H9 (cell line): ENCODE results near the gene UQCRC2. TPM values are rescaled to one million over a fixed set of nuclear protein-coding genes. Genes with fewer than 3 reads are reported as not detected.

ENCODE experiments used
- DNase-seq: peaks from one replicate; pipeline ENCODE4 v3.0.0-alpha.2; 2017
- H2AFZ ChIP-seq: one replicate; pipeline ENCODE4 v1.6.1; 2013; ENCODE audit warnings: mild to moderate bottlenecking, low read length, control low read depth, moderate library complexity
- H2AK5ac ChIP-seq: 2 replicates; pipeline ENCODE4 v1.6.1; 2013; ENCODE audit warnings: low read length, control low read depth, mixed read lengths; ENCODE audit not compliant: insufficient read length
- H2BK120ac ChIP-seq: one replicate; pipeline ENCODE4 v1.6.1; 2013; ENCODE audit warnings: low read depth, mild to moderate bottlenecking, low read length, control low read depth, inconsistent platforms; ENCODE audit not compliant: poor library complexity, severe bottlenecking
- H2BK12ac ChIP-seq: 2 replicates; pipeline ENCODE4 v1.6.1; 2013; ENCODE audit warnings: low read length, control low read depth, mixed read lengths, low read depth; ENCODE audit not compliant: insufficient read length
- H2BK15ac ChIP-seq: 2 replicates; pipeline ENCODE4 v1.6.1; 2013; ENCODE audit warnings: low read depth, low read length, control low read depth
- H2BK20ac ChIP-seq: one replicate; pipeline ENCODE4 v1.6.1; 2013; ENCODE audit warnings: low read depth, mild to moderate bottlenecking, low read length, control low read depth, inconsistent platforms; ENCODE audit not compliant: poor library complexity, severe bottlenecking
- H2BK5ac ChIP-seq: 2 replicates; pipeline ENCODE4 v1.6.1; 2013; ENCODE audit warnings: low read length, control low read depth, mixed read lengths; ENCODE audit not compliant: insufficient read length
- H3K14ac ChIP-seq: 2 replicates; pipeline ENCODE4 v1.6.1; 2013; ENCODE audit warnings: low read length, control low read depth; ENCODE audit not compliant: insufficient read depth
- H3K18ac ChIP-seq: 2 replicates; pipeline ENCODE4 v1.6.1; 2013; ENCODE audit warnings: low read depth, mild to moderate bottlenecking, mixed read lengths, low read length, control low read depth; ENCODE audit not compliant: insufficient read length
- H3K23ac ChIP-seq: 2 replicates; pipeline ENCODE4 v1.6.1; 2013; ENCODE audit warnings: low read length, control low read depth, mixed read lengths, low read depth; ENCODE audit not compliant: insufficient read length
- H3K23me2 ChIP-seq: 2 replicates; pipeline ENCODE4 v1.6.1; 2013; ENCODE audit warnings: low read depth, mild to moderate bottlenecking, mixed read lengths, low read length, control low read depth; ENCODE audit not compliant: insufficient read length, poor library complexity, severe bottlenecking
- H3K27ac ChIP-seq: 2 replicates; pipeline ENCODE4 v1.5.1; 2013; ENCODE audit warnings: low read length, control low read depth, mixed read lengths, low read depth; ENCODE audit not compliant: insufficient read length
- H3K27me3 ChIP-seq: 2 replicates; pipeline ENCODE4 v1.6.1; 2013; ENCODE audit warnings: low read length, control low read depth, inconsistent platforms; ENCODE audit not compliant: insufficient read depth
- H3K4ac ChIP-seq: 2 replicates; pipeline ENCODE4 v1.6.1; 2013; ENCODE audit warnings: low read depth, mild to moderate bottlenecking, control low read depth, inconsistent platforms, low read length, moderate library complexity
- H3K4me1 ChIP-seq: 2 replicates; pipeline ENCODE4 v1.6.1; 2013; ENCODE audit warnings: low read length, control low read depth, inconsistent platforms; ENCODE audit not compliant: insufficient read depth
- H3K4me2 ChIP-seq: 2 replicates; pipeline ENCODE4 v1.6.1; 2013; ENCODE audit warnings: low read length, control low read depth, mixed read lengths; ENCODE audit not compliant: insufficient read length, insufficient read depth
- H3K56ac ChIP-seq: 2 replicates; pipeline ENCODE4 v1.6.1; 2013; ENCODE audit warnings: low read depth, mild to moderate bottlenecking, mixed read lengths, low read length, control low read depth; ENCODE audit not compliant: insufficient read length
- H3K79me1 ChIP-seq: 2 replicates; pipeline ENCODE4 v1.6.1; 2013; ENCODE audit warnings: low read depth, mild to moderate bottlenecking, moderate library complexity, low read length, control low read depth, inconsistent platforms; ENCODE audit not compliant: insufficient read depth, poor library complexity, severe bottlenecking
- H3K79me2 ChIP-seq: 2 replicates; pipeline ENCODE4 v1.6.1; 2013; ENCODE audit warnings: low read length, control low read depth, inconsistent platforms; ENCODE audit not compliant: insufficient read depth
- H3K9ac ChIP-seq: 2 replicates; pipeline ENCODE4 v1.6.1; 2013; ENCODE audit warnings: low read length, control low read depth, mixed read lengths; ENCODE audit not compliant: insufficient read length; ENCODE audit errors: extremely low read depth
- H3K9me3 ChIP-seq: one replicate; pipeline ENCODE4 v1.6.1; 2013; ENCODE audit warnings: low read depth, low read length, inconsistent platforms; ENCODE audit not compliant: control insufficient read depth
- H3T11ph ChIP-seq: one replicate; pipeline ENCODE4 v1.6.1; 2013; ENCODE audit warnings: mild to moderate bottlenecking, low read length, control low read depth, inconsistent platforms
- H4K20me1 ChIP-seq: one replicate; pipeline ENCODE4 v1.6.1; 2013; ENCODE audit not compliant: control insufficient read depth, insufficient read length, insufficient read depth
- H4K5ac ChIP-seq: 2 replicates; pipeline ENCODE4 v1.6.1; 2013; ENCODE audit warnings: low read depth, mild to moderate bottlenecking, mixed read lengths, low read length, control low read depth; ENCODE audit not compliant: insufficient read length
- H4K8ac ChIP-seq: replicated peaks from 2 replicates; pipeline ENCODE4 v1.6.1; 2013; ENCODE audit warnings: low read length, control low read depth, mixed read lengths, low read depth; ENCODE audit not compliant: insufficient read length
- H4K91ac ChIP-seq: 2 replicates; pipeline ENCODE4 v1.6.1; 2013; ENCODE audit warnings: low read depth, mild to moderate bottlenecking, moderate library complexity, mixed read lengths, low read length, control low read depth; ENCODE audit not compliant: insufficient read length
- H3K27ac Mint-ChIP-seq, 3 experiments: 2 replicates in 2 of 3; 3 replicates in 1 of 3; pipeline ENCODE4 v1.8.0; 2020 to 2021; ENCODE audit warnings: mixed read lengths in 3 of 3, mild to moderate bottlenecking in 1 of 3, moderate library complexity in 1 of 3
- H3K27me3 Mint-ChIP-seq: 2 replicates; pipeline ENCODE4 v1.8.0; 2021; ENCODE audit warnings: low read depth, mild to moderate bottlenecking, moderate library complexity, mixed read lengths
- H3K36me3 Mint-ChIP-seq, 3 experiments: 2 replicates in 2 of 3; 3 replicates in 1 of 3; pipeline ENCODE4 v1.8.0; 2020 to 2021; ENCODE audit warnings: low read depth in 3 of 3, mixed read lengths in 3 of 3; ENCODE audit not compliant: insufficient read depth in 1 of 3
- H3K4me1 Mint-ChIP-seq, 2 experiments: 2 replicates each; pipeline ENCODE4 v1.8.0; 2020; ENCODE audit warnings: mixed read lengths in 2 of 2
- H3K4me3 Mint-ChIP-seq, 2 experiments: 2 replicates in 1 of 2; 3 replicates in 1 of 2; pipeline ENCODE4 v1.8.0; 2020 to 2021; ENCODE audit warnings: mild to moderate bottlenecking in 2 of 2, mixed read lengths in 2 of 2, moderate library complexity in 1 of 2
- H3K9me3 Mint-ChIP-seq, 2 experiments: 2 replicates in 1 of 2; 3 replicates in 1 of 2; pipeline ENCODE4 v1.8.0; 2020; ENCODE audit warnings: mild to moderate bottlenecking in 2 of 2, mixed read lengths in 2 of 2, moderate library complexity in 1 of 2
- CTCF ChIP-seq: fragments of 200-600 bp; sonication (generic); conservative IDR thresholded peaks from 3 replicates; pipeline ENCODE4 v1.8.0; 2021; ENCODE audit warnings: antibody characterized with exemption, mild to moderate bottlenecking
- WGBS: extraction: QIAGEN DNeasy Blood & Tissue Kit; methylation state at CpG from one replicate; pipeline ENCODE4 v1.1.7; 2013; ENCODE audit warnings: missing lambda C conversion rate, low lambda C conversion rate, mixed read lengths; ENCODE audit not compliant: insufficient read length; ENCODE audit errors: extremely low coverage; 5-methylcytosine and 5-hydroxymethylcytosine counted together
- total RNA-seq: library from RNA; stranded (reverse); gene quantifications from 2 replicates; pipeline ENCODE4 v1.2.1, GENCODE V29; 2021

The UQCRC2 gene
- total RNA-seq, 1 experiment from 2014 or later = 228 TPM

GRCh38 chr16:21987498-21987897 is 34.3 kb downstream of the UQCRC2 start:
- H3K4ac ChIP-seq = no peak overlapping the region
- Mint-ChIP-seq H3K4me3 (no peak overlapping the region), H3K4me1 (peaks cover 8 to 9% of the 10 kb centered on the region in 2 experiments), H3K36me3 (peaks cover 9 to 23% (median 10%) of the 10 kb centered on the region in 3 experiments; a peak in 6 of 7 replicates), H3K9me3 (no peaks in the 10 kb centered on the region), H3K27ac (peak overlapping the region in 2 of 3 experiments; percentile 12 to 44; a peak in 2 of 7 replicates), H3K27me3 (no peaks in the 10 kb centered on the region)
- H3K18ac ChIP-seq = no peak overlapping the region
- no peaks in the 10 kb centered on the region for H3K27me3 ChIP-seq
- H2BK120ac ChIP-seq = no peak overlapping the region
- no peak for DNase-seq
- no peaks in the 10 kb centered on the region for H3K79me1 ChIP-seq
- no peak overlapping the region for H3K4me2 ChIP-seq
- no peaks in the 10 kb centered on the region for H3K23me2 ChIP-seq
- no peak overlapping the region for H3T11ph ChIP-seq
- H4K5ac ChIP-seq = no peak overlapping the region
- H3K27ac ChIP-seq = no peak overlapping the region
- no peak overlapping the region for H3K56ac ChIP-seq
- no peaks in the 10 kb centered on the region for H3K9me3 ChIP-seq
- H2BK20ac ChIP-seq = no peak overlapping the region
- H2AK5ac ChIP-seq = no peak overlapping the region
- no peak overlapping the region for H3K23ac ChIP-seq
- no peaks in the 10 kb centered on the region for H3K4me1 ChIP-seq
- no peak overlapping the region for H3K9ac ChIP-seq
- H2BK15ac ChIP-seq = no peak overlapping the region
- peak overlapping the region; percentile 30 for H2BK5ac ChIP-seq
- H3K14ac ChIP-seq = no peak overlapping the region
- no peaks in the 10 kb centered on the region for H3K79me2 ChIP-seq
- H2AFZ ChIP-seq = no peak overlapping the region
- H4K8ac ChIP-seq = no peak overlapping the region
- TF ChIP-seq CTCF = no peak
- H4K20me1 ChIP-seq = no peaks in the 10 kb centered on the region
- H4K91ac ChIP-seq = no peak overlapping the region
- H2BK12ac ChIP-seq = no peak overlapping the region
- WGBS = no CpG with 5 or more reads among the region's 2 CpGs
